ENCODE measurements around the gene FIBP.

The FIBP gene

DNA sequence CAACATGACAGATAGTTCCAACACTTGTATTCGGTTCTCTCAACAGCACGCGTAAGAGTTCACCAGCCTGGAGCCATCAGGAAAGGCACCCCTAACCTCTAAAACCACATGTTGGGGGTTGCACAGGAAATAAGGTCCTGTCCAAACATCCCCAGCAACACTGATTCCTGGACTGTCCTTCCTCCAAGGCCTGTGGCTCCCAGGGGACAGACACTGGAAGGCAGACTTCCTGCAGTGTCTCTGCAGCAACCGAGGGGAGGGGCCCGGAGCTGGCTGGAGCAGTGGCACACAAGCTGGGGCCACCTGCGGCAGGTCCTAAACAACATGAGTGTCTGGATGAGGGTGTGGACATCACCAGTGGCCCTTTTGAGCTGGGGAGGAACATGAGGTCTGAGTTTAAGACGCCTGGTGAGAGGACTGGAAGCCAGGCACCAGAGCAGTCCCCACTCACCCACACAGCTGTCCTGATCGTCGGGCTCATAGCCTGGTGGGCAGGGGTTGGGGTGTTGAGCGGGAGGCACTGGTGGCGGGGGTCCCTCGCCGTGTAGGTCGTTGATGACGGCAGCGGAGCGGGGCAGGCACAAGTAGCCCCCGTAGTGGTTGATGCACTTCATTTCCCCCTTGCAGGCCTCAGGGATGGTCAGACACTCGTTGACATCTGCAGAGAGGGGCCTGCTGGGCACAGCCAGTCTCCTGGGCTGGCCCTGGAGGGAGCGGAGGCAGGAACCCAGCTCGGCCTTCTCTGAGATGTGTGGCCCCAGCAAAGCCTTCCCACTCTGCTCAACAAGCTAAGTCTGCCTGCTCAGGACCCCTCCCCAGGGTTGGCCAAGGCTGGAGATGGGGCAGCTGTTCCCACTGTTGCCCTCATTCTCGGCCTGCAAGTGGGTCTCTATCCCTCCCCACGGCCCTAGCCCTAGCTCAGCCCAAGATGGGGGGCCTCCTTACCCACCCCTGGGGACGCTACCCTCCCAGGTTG, 17.3 kb downstream of the FIBP start:
- no peak overlapping the region for H3K4me3 ChIP-seq (ENCODE audit: low read depth, low read length)
- no peak for DNase-seq (ENCODE audit: low read depth)
- TF ChIP-seq, protein P1, sequence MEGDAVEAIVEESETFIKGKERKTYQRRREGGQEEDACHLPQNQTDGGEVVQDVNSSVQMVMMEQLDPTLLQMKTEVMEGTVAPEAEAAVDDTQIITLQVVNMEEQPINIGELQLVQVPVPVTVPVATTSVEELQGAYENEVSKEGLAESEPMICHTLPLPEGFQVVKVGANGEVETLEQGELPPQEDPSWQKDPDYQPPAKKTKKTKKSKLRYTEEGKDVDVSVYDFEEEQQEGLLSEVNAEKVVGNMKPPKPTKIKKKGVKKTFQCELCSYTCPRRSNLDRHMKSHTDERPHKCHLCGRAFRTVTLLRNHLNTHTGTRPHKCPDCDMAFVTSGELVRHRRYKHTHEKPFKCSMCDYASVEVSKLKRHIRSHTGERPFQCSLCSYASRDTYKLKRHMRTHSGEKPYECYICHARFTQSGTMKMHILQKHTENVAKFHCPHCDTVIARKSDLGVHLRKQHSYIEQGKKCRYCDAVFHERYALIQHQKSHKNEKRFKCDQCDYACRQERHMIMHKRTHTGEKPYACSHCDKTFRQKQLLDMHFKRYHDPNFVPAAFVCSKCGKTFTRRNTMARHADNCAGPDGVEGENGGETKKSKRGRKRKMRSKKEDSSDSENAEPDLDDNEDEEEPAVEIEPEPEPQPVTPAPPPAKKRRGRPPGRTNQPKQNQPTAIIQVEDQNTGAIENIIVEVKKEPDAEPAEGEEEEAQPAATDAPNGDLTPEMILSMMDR (IDR thresholded peaks at IDR 0.05; ENCODE audit: low read depth, low read length, missing control alignments), result no peak

DNA sequence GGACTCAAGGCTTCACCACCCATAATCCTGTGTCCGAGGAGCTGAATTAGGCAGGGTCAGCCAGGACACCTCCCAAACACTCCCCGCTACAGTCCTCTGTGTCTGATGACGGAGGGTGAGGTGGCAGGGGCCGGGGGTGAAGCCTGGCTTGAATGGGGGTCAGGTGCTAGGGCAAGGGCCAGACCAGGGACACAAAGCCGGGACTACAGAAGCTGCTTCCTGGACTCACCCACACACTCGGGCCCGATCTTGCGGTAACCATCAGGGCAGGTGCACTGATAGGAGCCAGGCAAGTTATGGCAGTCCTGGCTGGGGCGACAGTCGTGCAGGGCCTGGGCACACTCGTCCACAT, 18.0 kb downstream of the FIBP start:
- no peak for DNase-seq (ENCODE audit: low read depth)
- TF ChIP-seq, protein P1 (IDR thresholded peaks at IDR 0.05; ENCODE audit: low read depth, low read length, missing control alignments), result no peak
- no peak overlapping the region for H3K4me3 ChIP-seq (ENCODE audit: low read depth, low read length)

DNA sequence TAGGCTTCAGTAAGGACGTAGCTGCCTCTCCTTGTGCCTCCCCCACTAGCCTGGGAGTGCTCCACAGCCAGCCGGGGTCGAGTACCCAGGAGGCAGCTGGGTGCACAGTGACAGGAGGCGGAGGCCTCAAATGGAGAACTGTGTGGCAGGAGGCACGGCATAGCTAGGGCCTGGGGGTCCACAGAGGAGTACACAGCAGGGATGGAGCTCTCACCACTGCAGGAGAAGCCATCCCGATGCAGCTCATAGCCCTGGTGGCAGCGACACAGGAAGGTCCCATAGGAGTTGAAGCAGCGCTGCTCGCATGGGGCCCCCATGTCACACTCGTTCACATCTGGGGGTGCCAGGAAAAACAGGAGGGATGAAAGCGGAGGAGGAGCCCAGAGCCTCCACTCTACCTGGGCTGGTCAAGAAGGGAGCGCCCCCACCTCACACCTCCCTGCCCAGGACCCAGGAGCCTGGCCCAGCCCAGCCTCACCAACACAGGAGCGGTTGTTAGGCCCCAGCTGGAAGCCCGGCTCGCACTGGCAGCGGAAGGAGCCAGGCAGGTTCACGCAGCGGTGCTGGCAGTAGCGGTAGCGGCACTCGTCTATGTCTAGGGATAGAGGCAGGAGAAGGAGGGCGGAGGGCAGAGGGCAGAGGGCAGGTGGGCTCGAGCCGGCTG, 18.5 kb downstream of the FIBP start:
- no peak overlapping the region for H3K4me3 ChIP-seq (ENCODE audit: low read depth, low read length)
- TF ChIP-seq, protein P1 (IDR thresholded peaks at IDR 0.05; ENCODE audit: low read depth, low read length, missing control alignments), result no peak
- no peak for DNase-seq (ENCODE audit: low read depth)

DNA sequence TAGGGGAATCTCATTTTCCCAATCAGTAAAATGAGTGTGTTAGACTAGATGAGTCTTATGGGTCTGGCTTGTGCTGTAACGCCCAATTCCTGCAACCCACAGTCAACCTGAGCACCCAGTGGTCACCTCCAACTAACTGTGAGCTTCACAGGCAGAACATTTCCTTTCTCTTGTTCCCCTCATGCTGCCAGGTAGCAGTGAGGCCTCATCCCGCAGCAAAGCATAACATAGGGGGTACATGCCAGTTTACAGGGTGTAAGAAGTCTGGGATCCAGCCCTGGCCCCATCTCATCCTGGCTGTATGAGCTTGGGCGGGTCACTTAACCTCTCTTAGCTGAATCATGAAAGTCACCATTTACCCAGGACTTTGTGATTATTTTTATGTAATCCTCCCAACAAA, 19.4 kb downstream of the FIBP start:
- TF ChIP-seq, protein P1 (IDR thresholded peaks at IDR 0.05; ENCODE audit: low read depth, low read length, missing control alignments), result no peak
- no peak for DNase-seq (ENCODE audit: low read depth)
- no peak overlapping the region for H3K4me3 ChIP-seq (ENCODE audit: low read depth, low read length)

DNA sequence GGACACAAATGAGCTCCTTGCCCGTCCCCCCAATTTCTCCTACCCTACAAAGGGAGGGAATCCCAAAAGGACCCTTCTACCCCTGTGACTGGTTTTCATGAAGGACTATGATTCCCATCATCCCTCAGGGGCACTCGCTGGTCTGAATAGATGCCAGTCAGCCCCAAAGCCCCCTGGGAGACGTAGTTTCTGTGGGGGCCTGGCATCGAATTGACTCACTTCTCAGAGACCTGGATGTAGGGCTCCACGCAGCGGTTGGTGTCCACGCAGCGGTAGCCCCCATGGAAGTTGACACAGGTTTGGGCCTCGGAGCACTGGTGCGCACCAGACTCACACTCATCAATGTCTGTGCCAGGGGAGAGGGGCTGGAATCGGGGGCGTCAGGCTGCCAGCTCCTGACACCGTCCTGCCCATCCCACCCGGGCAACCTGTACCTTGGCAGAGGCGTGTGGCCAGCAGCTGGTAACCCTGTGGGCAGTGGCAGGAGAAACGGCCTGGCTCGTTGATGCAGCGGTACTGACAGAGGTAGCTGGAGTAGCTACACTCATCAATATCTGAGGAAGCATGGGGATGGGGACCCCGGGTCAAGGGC, 20.1 kb downstream of the FIBP start:
- H3K4me3 ChIP-seq (ENCODE audit: low read depth, low read length), result no peak overlapping the region
- DNase-seq (ENCODE audit: low read depth), result no peak
- TF ChIP-seq, protein P1 (IDR thresholded peaks at IDR 0.05; ENCODE audit: low read depth, low read length, missing control alignments), result no peak

DNA sequence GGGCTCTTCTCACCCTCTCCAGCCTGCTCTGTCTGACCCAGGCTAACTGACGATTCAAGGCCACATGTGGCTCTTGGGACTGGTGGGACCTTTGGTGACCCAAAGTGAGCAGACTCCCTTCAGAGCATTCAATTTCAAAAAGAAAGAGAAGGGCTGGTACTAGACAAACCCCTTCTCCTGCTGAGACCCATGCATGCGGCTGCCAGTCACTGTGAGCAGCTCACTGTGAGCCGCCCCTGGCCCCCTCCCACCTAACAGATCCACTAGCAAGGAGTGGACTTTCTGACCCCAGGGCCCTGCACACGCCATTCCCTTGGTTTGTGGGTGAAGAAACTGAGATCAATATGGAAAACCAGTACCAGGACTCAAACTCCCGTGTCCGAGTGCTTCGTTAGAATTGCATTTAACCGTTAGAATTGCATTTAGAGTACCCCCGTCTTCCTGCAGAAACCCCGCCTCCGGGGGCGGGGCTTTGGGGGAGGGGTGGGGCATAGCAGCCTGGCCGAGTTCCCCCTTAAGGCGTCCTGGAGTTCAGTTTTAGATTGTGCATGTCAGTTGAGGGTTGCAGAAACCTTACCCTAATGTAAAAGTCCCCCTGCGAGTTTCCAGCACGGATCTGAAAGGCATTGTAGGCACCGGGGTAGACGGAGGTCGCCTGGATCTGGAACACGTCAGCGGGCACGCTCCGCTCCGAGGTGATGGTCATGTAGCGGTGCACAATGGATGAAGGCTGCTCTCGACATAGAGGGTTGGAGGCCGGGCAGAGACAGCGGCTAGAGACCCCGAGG, 20.8 kb downstream of the FIBP start:
- no peak overlapping the region for H3K4me3 ChIP-seq (ENCODE audit: low read depth, low read length)
- TF ChIP-seq, protein P1 (IDR thresholded peaks at IDR 0.05; ENCODE audit: low read depth, low read length, missing control alignments), result no peak
- no peak for DNase-seq (ENCODE audit: low read depth)
